GM18868 (cell line): Measurements from ENCODE around the gene DENND1A.
"Not testable (repeated sequence)": the region's sequence is repeated elsewhere in the genome, so short reads cannot be mapped to it uniquely, and the experiment has no call there.

Experiments
- ATAC-seq: cut with Tn5 transposase; IDR thresholded peaks from one replicate; pipeline ENCODE4 v1.9.1; 2021; ENCODE audit warnings: mild to moderate bottlenecking, moderate library complexity; ENCODE audit not compliant: unreplicated experiment

DENND1A gene

DNA sequence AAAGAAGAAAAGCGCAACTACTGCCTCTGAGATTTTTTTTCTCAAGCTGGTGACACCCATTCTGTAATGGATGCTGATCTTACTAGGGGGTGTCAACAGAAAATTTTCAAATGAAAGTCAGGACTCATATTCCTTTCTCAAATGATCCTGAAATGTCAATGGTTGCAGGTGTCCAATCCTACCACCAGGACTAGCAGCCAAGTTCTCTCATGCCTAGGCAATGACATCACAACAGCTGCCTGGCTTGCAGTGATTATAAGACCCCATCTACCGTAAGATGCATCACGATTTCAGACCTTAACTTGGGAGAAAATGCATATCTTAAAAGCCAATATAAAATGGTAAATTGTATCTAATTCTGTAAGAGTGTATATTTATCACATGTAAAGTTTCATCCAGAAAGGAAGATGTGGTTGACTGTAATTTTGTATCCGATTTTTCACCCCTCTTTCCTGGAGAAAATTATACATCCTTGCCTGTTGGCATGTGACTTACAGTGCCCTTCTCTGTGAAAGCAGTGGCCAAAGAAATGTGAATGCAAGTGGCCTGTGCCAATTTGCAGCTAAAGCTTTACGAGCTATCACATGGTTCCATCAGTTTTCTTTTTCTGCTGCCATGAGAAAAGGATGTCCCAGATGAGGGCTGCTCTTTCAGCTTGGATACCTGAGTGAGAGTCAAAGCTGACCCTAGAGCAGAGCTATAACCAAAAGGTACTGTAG is 104.4 kb downstream of the DENND1A start:
- no peak for ATAC-seq

DNA sequence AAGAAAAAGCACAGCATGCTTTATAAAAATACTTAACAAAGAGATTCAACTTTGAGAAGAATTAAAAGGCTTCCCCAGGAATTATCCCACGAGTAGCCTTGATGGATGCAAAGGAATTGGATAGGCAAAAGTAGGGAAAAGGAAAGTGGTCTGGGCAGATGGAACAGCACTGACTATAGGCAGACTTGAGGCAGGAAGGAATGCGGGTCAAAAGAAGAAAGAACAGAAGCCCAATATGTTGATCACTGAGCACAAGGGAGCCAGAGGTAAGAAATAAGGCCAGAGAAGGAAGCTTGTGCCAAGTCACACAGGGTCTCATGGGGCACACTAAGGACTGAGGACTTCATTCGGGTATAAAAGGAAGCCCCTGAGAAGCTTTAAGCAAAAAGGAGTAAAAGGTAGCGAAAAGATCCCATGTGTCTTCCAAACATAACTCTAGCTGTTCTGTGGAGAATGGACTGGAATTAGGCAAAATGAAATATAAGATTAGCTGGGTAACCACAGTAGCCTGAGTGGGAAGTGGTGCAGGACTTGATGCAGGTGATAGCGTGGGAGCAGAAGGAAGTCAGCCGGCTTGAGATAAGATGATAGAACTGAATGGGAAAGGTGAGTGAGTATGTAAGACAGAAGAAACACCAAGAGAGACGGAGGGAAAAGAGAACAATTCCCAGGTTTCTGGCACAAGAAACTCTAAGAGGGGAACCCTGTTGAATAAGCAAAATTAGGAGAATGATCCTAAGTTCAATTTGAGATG is 106.6 kb downstream of the DENND1A start:
- ATAC-seq = no peak

GRCh38 chr9:123821619-123822018 is 108.3 kb downstream of the DENND1A start:
- no peak for ATAC-seq

- ATAC-seq = no peak
Measured at GRCh38 chr9:123820139-123820538, 109.8 kb downstream of the DENND1A start.

DNA sequence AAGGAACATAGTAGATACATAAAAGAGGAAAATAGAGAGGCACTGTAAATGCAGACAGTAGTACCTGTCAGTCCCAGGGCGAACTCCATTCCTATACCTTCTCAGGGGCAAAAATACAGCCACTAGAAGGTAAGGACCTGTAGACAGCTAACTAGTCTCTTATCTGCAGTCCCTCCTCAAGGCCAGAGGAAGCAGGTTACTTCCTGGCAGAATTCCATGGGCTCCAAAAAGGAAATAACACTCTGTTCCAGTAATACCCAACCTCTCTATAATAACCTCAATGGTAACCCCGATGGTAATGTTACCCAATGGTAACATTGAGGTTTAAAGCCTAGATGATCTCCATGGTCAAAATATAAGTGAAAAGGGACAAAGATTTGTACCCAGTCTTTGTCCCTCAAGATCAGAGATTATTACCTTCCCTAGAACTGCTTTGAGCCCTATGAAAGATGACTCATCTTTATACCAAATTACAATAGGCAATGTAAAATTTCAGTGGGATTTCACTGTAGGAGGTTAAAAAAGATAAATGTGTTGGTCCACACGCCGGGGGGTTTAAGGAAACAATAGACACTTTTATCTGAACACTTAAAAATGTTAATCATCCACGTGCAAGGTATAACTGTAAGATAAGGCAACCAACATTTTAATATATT is 113.0 kb downstream of the DENND1A start:
- ATAC-seq = no peak

- not testable (repeated sequence) for ATAC-seq
Measured at GRCh38 chr9:123815856-123816255, 114.1 kb downstream of the DENND1A start.

GRCh38 chr9:123814496-123814895 is 115.4 kb downstream of the DENND1A start:
- ATAC-seq = no peak

DNA sequence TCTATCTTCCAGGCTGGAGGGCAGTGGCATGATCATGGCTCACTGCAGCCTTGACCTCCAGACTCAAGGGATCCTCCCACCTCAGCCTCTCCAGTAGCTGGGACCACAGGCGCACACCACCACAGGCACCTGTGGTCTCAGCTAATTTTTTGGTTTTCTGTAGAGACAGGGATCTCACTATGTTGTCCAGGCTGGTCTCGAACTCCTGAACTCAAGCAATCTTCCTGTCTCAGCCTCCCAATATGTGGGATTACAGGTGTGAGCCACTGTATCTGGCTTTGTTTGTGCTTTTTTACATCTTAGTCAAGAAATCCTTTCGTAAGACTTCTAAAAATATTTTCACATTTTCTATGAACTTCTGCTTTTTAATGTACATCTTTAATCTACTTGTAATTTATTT is 116.9 kb downstream of the DENND1A start:
- ATAC-seq = no peak

DNA sequence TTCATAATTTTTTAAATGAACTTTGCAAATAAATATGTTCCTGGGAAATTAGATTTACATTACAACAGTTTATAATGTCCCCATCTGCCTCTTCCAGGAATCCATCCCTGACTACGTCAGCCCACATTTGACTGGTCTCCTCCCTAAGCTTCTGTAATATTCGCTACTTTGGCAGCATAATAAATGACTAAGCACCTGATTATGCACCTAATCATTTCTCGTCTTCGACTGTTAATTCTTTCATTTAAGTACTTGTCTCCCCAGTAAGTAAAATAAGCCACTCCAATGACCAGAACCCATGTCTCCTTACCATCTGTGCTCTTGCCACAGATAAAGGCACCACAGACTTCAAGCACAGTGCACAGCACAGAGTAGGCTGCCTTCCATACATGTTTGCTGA is 122.7 kb downstream of the DENND1A start:
- ATAC-seq = no peak

- ATAC-seq = no peak
Measured at GRCh38 chr9:123806829-123807228, 123.1 kb downstream of the DENND1A start.

- ATAC-seq = no peak
Measured at GRCh38 chr9:123798195-123798594, 131.7 kb downstream of the DENND1A start.

DNA sequence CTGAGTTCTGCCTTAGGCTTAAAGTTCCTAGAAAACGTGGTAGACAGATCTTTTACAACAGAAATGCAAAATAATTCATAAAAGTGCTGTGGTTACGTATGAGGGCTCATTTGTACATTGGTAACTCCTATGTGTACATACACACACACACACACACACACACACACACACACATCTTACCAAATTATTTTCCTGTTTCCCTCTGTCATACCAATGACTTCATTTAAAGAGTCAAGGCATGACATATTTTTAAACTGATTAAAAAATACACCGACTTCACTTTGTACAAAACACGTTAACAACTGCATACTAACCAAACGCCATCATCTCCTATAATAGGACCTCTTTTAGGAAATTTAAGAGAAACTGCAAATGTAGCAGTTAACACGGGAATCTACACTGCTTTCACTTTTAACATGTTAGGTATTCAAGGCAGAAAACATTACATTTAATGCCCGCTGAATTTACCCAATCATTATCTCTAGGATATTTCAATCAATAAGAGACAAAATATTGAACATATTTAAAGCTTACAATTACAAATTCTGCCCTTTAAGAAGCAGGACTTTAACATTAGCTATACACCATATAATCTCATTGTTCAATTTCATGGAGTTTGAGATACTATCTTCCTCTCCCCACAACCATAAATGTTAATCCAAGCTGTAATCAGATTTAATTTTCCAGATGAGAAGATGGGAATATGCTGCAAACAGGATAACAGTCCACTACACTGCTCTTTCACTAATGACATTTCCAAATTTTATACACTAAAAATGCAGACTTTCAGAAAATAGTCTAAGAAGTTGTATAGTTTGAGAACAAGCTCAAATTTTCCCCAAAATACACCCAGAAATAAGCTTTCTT is 133.1 kb downstream of the DENND1A start:
- ATAC-seq = no peak

- no peak for ATAC-seq
Measured at GRCh38 chr9:123796094-123796493, 133.8 kb downstream of the DENND1A start.

GRCh38 chr9:123795336-123795735 is 134.6 kb downstream of the DENND1A start:
- no peak for ATAC-seq

- no peak for ATAC-seq
Measured at GRCh38 chr9:123792501-123792900, 137.4 kb downstream of the DENND1A start.

GRCh38 chr9:123789554-123790292 is 140.2 kb downstream of the DENND1A start:
- no peak for ATAC-seq

- no peak for ATAC-seq
Measured at GRCh38 chr9:123787416-123787815, 142.5 kb downstream of the DENND1A start.

DNA sequence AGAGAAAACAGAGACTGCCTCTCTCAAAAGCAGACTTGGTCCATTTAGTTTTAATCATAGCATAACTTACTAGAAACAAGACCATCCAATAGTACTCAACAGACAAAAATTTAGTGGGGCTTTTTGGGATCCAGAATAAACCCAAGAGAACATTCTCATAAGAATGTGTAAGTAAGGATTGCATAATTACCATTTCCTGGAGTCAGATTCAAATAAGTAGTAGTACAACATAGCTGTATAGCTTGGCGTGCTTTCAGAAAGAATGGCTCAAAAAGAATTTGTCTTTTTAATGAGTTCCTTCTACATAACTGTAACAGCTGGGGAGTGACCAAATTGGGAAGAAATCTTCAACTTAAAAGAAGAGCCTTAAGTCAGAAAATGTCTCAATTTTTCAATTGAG is 145.4 kb downstream of the DENND1A start:
- no peak for ATAC-seq

DNA sequence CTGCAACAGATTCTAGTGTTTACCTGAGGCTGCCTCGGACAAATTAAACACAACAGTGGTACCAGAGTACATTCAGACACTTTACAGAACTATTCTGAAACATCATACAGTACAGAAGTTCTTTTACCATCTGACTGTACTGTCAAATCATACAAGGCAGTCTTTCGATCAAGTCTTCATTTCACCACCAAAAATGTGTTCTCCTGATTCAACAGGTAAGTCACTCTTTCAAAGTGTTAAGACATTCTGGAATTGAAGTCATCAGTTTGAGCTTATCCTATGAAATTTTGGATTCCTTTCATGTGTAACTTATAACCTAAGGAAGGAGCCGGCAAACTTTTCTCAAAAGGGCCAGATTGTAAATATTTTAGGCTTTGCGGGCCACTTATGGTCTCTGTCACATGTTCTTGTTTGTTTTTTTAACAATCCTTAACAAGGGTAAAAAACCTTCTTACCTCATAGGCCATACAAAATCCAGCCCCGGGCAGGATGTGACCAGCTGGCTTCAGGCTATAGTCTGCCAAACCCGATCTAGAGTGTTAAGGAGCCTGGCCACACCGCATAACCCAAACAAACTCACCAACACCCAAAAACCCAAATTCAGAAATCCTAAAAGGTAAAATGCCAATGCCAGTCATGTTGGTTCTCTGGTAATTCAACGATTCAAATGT is 151.6 kb downstream of the DENND1A start:
- no peak for ATAC-seq
